ENCODE data around the gene SLC6A20. TPM values are rescaled to one million over a fixed set of nuclear protein-coding genes. Genes with fewer than 3 reads are reported as not detected.

Gene SLC6A20
- polyA plus RNA-seq, 1 experiment = not detected

- ChIA-PET POLR2A (no interaction called here), CTCF (interaction anchor here (0.5 to 1.0 kb wide), 5 partner anchors 30 to 313 kb away, joined by 3 read pairs; no protein-coding TSS in a partner anchor)
- Histone ChIP-seq H3K4me3 (ENCODE audit: low read depth, low read length) (no peak overlapping the region), H3K27me3 (ENCODE audit: control insufficient read depth, insufficient read depth, low read length) (peaks cover 14% of the 10 kb centered on the region), H3K36me3 (ENCODE audit: control insufficient read depth, insufficient read depth, low read length) (no peaks in the 10 kb centered on the region)
- no peak for TF ChIP-seq CTCF (IDR thresholded peaks at IDR 0.05; ENCODE audit: insufficient read depth, low read depth, low read length)
- no peak for DNase-seq (ENCODE audit: low read depth)
Observed at GRCh38 chr3:45765958-45766357, 30.4 kb downstream of the SLC6A20 start.

GRCh38 chr3:45765266-45765851 is 31.0 kb downstream of the SLC6A20 start:
- Histone ChIP-seq H3K4me3 (ENCODE audit: low read depth, low read length) (no peak overlapping the region), H3K36me3 (ENCODE audit: control insufficient read depth, insufficient read depth, low read length) (no peaks in the 10 kb centered on the region), H3K27me3 (ENCODE audit: control insufficient read depth, insufficient read depth, low read length) (peaks cover 15% of the 10 kb centered on the region)
- no peak for TF ChIP-seq CTCF (IDR thresholded peaks at IDR 0.05; ENCODE audit: insufficient read depth, low read depth, low read length)
- ChIA-PET POLR2A (no interaction called here), CTCF (interaction anchor here (0.6 to 0.9 kb wide), 3 partner anchors 173 to 314 kb away, joined by 3 read pairs; no protein-coding TSS in a partner anchor)
- DNase-seq (ENCODE audit: low read depth) = no peak

GRCh38 chr3:45763303-45763675 is 33.0 kb downstream of the SLC6A20 start:
- peaks cover 13% of the 10 kb centered on the region for H3K27me3 ChIP-seq (ENCODE audit: control insufficient read depth, insufficient read depth, low read length)
- DNase-seq (ENCODE audit: low read depth) = no peak
- ChIA-PET POLR2A (no interaction called here), CTCF (interaction anchor here (1.0 to 6.2 kb wide), 8 partner anchors 12 to 315 kb away, joined by 3 to 92 read pairs (median 32); no protein-coding TSS in a partner anchor)
- TF ChIP-seq CTCF (IDR thresholded peaks at IDR 0.05; ENCODE audit: insufficient read depth, low read depth, low read length) = no peak
- no peak overlapping the region for H3K4me3 ChIP-seq (ENCODE audit: low read depth, low read length)
- H3K36me3 ChIP-seq (ENCODE audit: control insufficient read depth, insufficient read depth, low read length) = no peaks in the 10 kb centered on the region

- H3K27me3 ChIP-seq (ENCODE audit: control insufficient read depth, insufficient read depth, low read length) = peaks cover 12% of the 10 kb centered on the region
- H3K4me3 ChIP-seq (ENCODE audit: low read depth, low read length) = no peak overlapping the region
- ChIA-PET POLR2A (no interaction called here), CTCF (interaction anchor here (0.9 to 6.2 kb wide), 12 partner anchors 8 to 316 kb away, joined by 3 to 92 read pairs (median 20); no protein-coding TSS in a partner anchor)
- TF ChIP-seq CTCF (IDR thresholded peaks at IDR 0.05; ENCODE audit: insufficient read depth, low read depth, low read length) = no peak
- DNase-seq (ENCODE audit: low read depth) = no peak
- H3K36me3 ChIP-seq (ENCODE audit: control insufficient read depth, insufficient read depth, low read length) = no peaks in the 10 kb centered on the region
Observed at GRCh38 chr3:45762647-45763302, 33.6 kb downstream of the SLC6A20 start.

- TF ChIP-seq CTCF (IDR thresholded peaks at IDR 0.05; ENCODE audit: insufficient read depth, low read depth, low read length) = no peak
- peaks cover 12% of the 10 kb centered on the region for H3K27me3 ChIP-seq (ENCODE audit: control insufficient read depth, insufficient read depth, low read length)
- H3K36me3 ChIP-seq (ENCODE audit: control insufficient read depth, insufficient read depth, low read length) = no peaks in the 10 kb centered on the region
- POLR2A ChIA-PET = no interaction called here
- no peak overlapping the region for H3K4me3 ChIP-seq (ENCODE audit: low read depth, low read length)
- CTCF ChIA-PET = interaction anchor here (1.0 to 6.2 kb wide), 12 partner anchors 9 to 317 kb away, joined by 3 to 92 read pairs (median 20); no protein-coding TSS in a partner anchor
- DNase-seq (ENCODE audit: low read depth) = no peak
Observed at GRCh38 chr3:45761831-45762230, 34.5 kb downstream of the SLC6A20 start.
